ENCODE measurements around the gene GLI3.

GLI3 gene

GRCh38 chr7:42099470-42100155 is 137.4 kb downstream of the GLI3 start:
- no peak for DNase-seq

- no peak for DNase-seq
These were observed 137.9 kb downstream of the GLI3 start for GRCh38 chr7:42099066-42099465.

GRCh38 chr7:42097752-42098151 is 139.3 kb downstream of the GLI3 start:
- no peak for DNase-seq

GRCh38 chr7:42096681-42097561 is 140.1 kb downstream of the GLI3 start:
- no peak for DNase-seq

GRCh38 chr7:42096268-42096667 is 140.7 kb downstream of the GLI3 start:
- no peak for DNase-seq

GRCh38 chr7:42095791-42096190 is 141.2 kb downstream of the GLI3 start:
- no peak for DNase-seq

- no peak for DNase-seq
These were observed 143.6 kb downstream of the GLI3 start for GRCh38 chr7:42093349-42093905.

GRCh38 chr7:42091461-42092291 is 145.3 kb downstream of the GLI3 start:
- DNase-seq: no peak

GRCh38 chr7:42090806-42091205 is 146.2 kb downstream of the GLI3 start:
- no peak for DNase-seq

- no peak for DNase-seq
These were observed 147.0 kb downstream of the GLI3 start for GRCh38 chr7:42090056-42090455.

- DNase-seq: no peak
These were observed 149.4 kb downstream of the GLI3 start for GRCh38 chr7:42087616-42088015.

- no peak for DNase-seq
These were observed 151.5 kb downstream of the GLI3 start for GRCh38 chr7:42085531-42085930.

- DNase-seq: no peak
These were observed 152.7 kb downstream of the GLI3 start for GRCh38 chr7:42084263-42084662.

- no peak for DNase-seq
These were observed 153.7 kb downstream of the GLI3 start for GRCh38 chr7:42083284-42083683.

- no peak for DNase-seq
These were observed 154.9 kb downstream of the GLI3 start for GRCh38 chr7:42082144-42082543.

- DNase-seq: no peak
These were observed 155.3 kb downstream of the GLI3 start for GRCh38 chr7:42081671-42082070.

- DNase-seq: no peak
These were observed 156.0 kb downstream of the GLI3 start for GRCh38 chr7:42080841-42081586.

- DNase-seq: no peak
These were observed 159.5 kb downstream of the GLI3 start for GRCh38 chr7:42077271-42078135.

- no peak for DNase-seq
These were observed 160.1 kb downstream of the GLI3 start for GRCh38 chr7:42076870-42077269.

- DNase-seq: no peak
These were observed 161.6 kb downstream of the GLI3 start for GRCh38 chr7:42075418-42075817.

- no peak for DNase-seq
These were observed 162.9 kb downstream of the GLI3 start for GRCh38 chr7:42074076-42074475.

All from activated CD8-positive, alpha-beta memory T cell treated with anti-CD3 and anti-CD28 coated beads, Interleukin-2, amount 50 U/mL, for 48 hours (primary cell).